Measurements from ENCODE around the gene PXDN.

PXDN gene

GRCh38 chr2:1642993-1643619 is 101.2 kb downstream of the PXDN start:
- DNase-seq: no peak

GRCh38 chr2:1642066-1642861 is 102.1 kb downstream of the PXDN start:
- DNase-seq: no peak

- DNase-seq: no peak
Measured at GRCh38 chr2:1641523-1641922, 102.8 kb downstream of the PXDN start.

- no peak for DNase-seq
Measured at GRCh38 chr2:1640301-1641135, 103.8 kb downstream of the PXDN start.

- DNase-seq: no peak
Measured at GRCh38 chr2:1639086-1639858, 105.0 kb downstream of the PXDN start.

GRCh38 chr2:1638281-1638860 is 105.9 kb downstream of the PXDN start:
- no peak for DNase-seq

- no peak for DNase-seq
Measured at GRCh38 chr2:1636791-1637415, 107.4 kb downstream of the PXDN start.

GRCh38 chr2:1635823-1636222 is 108.5 kb downstream of the PXDN start:
- DNase-seq: no peak

GRCh38 chr2:1634681-1635341 is 109.5 kb downstream of the PXDN start:
- no peak for DNase-seq

- DNase-seq: no peak
Measured at GRCh38 chr2:1633936-1634587, 110.3 kb downstream of the PXDN start.

GRCh38 chr2:1633092-1633671 is 111.1 kb downstream of the PXDN start:
- DNase-seq: no peak

- no peak for DNase-seq
Measured at GRCh38 chr2:1632510-1632909, 111.8 kb downstream of the PXDN start.

- DNase-seq: peak; percentile 55
Measured at GRCh38 chr2:1632002-1632348, 112.3 kb downstream of the PXDN start.

- DNase-seq: peak; percentile 22
Measured at GRCh38 chr2:1631292-1632001, 112.9 kb downstream of the PXDN start.

- DNase-seq: no peak
Measured at GRCh38 chr2:1628893-1629292, 115.4 kb downstream of the PXDN start.

GRCh38 chr2:1627628-1628381 is 116.5 kb downstream of the PXDN start:
- DNase-seq: no peak

- no peak for DNase-seq
Measured at GRCh38 chr2:1626271-1626681, 118.0 kb downstream of the PXDN start.

GRCh38 chr2:1625281-1626001 is 118.9 kb downstream of the PXDN start:
- peak; percentile 88 for DNase-seq
